HepG2 (cell line): ENCODE data around the gene UBAP2. TPM values are rescaled to one million over a fixed set of nuclear protein-coding genes. Genes with fewer than 3 reads are reported as not detected.

Experiments used
- CEBPG ChIP-seq: IDR thresholded peaks from 2 replicates; pipeline ENCODE4 v1.6.1; 2016
- ELF4 ChIP-seq: sonication (generic); formaldehyde crosslinking; IDR thresholded peaks from 2 replicates; pipeline ENCODE4 v1.5.0; 2020; ENCODE audit warnings: missing genetic modification reagents, mild to moderate bottlenecking, moderate library complexity, borderline replicate concordance
- RNF2 ChIP-seq: fragments of 450-650 bp; conservative IDR thresholded peaks from 2 replicates; pipeline ENCODE4 v1.6.1; 2016; ENCODE audit warnings: low read depth
- SIX4 ChIP-seq: sonication (generic); formaldehyde crosslinking; IDR thresholded peaks from 2 replicates; pipeline ENCODE4 v1.4.0; 2020; ENCODE audit warnings: missing genetic modification reagents
- TBX3 ChIP-seq: fragments of 450-650 bp; IDR thresholded peaks from 2 replicates; pipeline ENCODE4 v1.6.1; 2017; ENCODE audit warnings: antibody characterized with exemption, mild to moderate bottlenecking, inconsistent platforms, borderline replicate concordance
- TEAD2 ChIP-seq: sonication (generic); formaldehyde crosslinking; IDR thresholded peaks from 2 replicates; pipeline ENCODE4 v1.9.0; 2021; ENCODE audit warnings: missing genetic modification reagents
- ZC3H13 ChIP-seq: sonication (generic); formaldehyde crosslinking; IDR thresholded peaks from 2 replicates; pipeline ENCODE4 v1.8.1; 2023; ENCODE audit warnings: mild to moderate bottlenecking, missing genetic modification reagents, moderate library complexity
- ZFYVE20 ChIP-seq: sonication (generic); formaldehyde crosslinking; IDR thresholded peaks from 2 replicates; pipeline ENCODE4 v1.8.0; 2023; ENCODE audit warnings: low read depth, mild to moderate bottlenecking, moderate library complexity, missing genetic modification reagents, borderline replicate concordance
- ZNF251 ChIP-seq: sonication (generic); formaldehyde crosslinking; IDR thresholded peaks from 2 replicates; pipeline ENCODE4 v1.9.0; 2021; ENCODE audit warnings: mild to moderate bottlenecking, missing genetic modification reagents
- ZNF775 ChIP-seq: sonication (generic); formaldehyde crosslinking; IDR thresholded peaks from 2 replicates; pipeline ENCODE4 v1.4.0; 2020; ENCODE audit warnings: missing genetic modification reagents, mild to moderate bottlenecking, moderate library complexity, borderline replicate concordance
- polyA plus RNA-seq, 8 experiments: library from polyadenylated mRNA; depleted of rRNA in 3 of 8; stranded (reverse) in 7 of 8; unstranded in 1 of 8; fragments of >200 nt; fragmentation: Illumina TruSeq in 4 of 8; extraction: Trizol in 4 of 8; gene quantifications; 2 replicates each; pipeline versions ENCODE4 v1.2.1 to v1.2.3, GENCODE V29; 2011 to 2016; ENCODE audit warnings: low read depth in 4 of 8, missing spikeins in 1 of 8, mixed read lengths in 1 of 8; ENCODE audit not compliant: insufficient read depth in 1 of 8
- total RNA-seq, 5 experiments: library from RNA; depleted of rRNA; stranded (reverse); fragments of >200 nt; fragmentation: Illumina TruSeq; extraction: Trizol; gene quantifications; 2 replicates each; pipeline ENCODE4 v1.2.3, GENCODE V29; 2016; ENCODE audit warnings: low read depth in 1 of 5
- TF ChIP-seq, protein P1 (sequence below), 2 experiments: sonication (generic) in 1 of 2; formaldehyde crosslinking in 1 of 2; IDR thresholded peaks; 2 replicates each; pipeline versions ENCODE4 v1.4.0 to v1.6.1; 2018 to 2020; ENCODE audit warnings: missing genetic modification reagents in 2 of 2, borderline replicate concordance in 1 of 2, low read depth in 1 of 2, mild to moderate bottlenecking in 1 of 2, missing biosample characterization in 1 of 2
- TF ChIP-seq, protein P2 (sequence below): sonication (generic); formaldehyde crosslinking; IDR thresholded peaks from 2 replicates; pipeline ENCODE4 v1.4.0; 2020; ENCODE audit warnings: missing genetic modification reagents, mild to moderate bottlenecking, borderline replicate concordance
- TF ChIP-seq, protein P3 (sequence below): sonication (generic); formaldehyde crosslinking; IDR thresholded peaks from 2 replicates; pipeline ENCODE4 v1.4.0; 2020; ENCODE audit warnings: low read depth, missing genetic modification reagents
- TF ChIP-seq, protein P4 (sequence below): sonication (generic); formaldehyde crosslinking; conservative IDR thresholded peaks from 2 replicates; pipeline ENCODE4 v1.4.0; 2020; ENCODE audit warnings: missing genetic modification reagents
- TF ChIP-seq, protein P5 (sequence below): sonication (generic); formaldehyde crosslinking; IDR thresholded peaks from 2 replicates; pipeline ENCODE4 v1.5.1; 2020; ENCODE audit warnings: missing genetic modification reagents, mild to moderate bottlenecking, borderline replicate concordance

UBAP2 gene
- total and polyA plus RNA-seq, 2 of the 13 experiments (the other 11 are each of a cell fraction or from before 2014, with no cell fraction given) = 19.0 to 22.0 TPM

DNA sequence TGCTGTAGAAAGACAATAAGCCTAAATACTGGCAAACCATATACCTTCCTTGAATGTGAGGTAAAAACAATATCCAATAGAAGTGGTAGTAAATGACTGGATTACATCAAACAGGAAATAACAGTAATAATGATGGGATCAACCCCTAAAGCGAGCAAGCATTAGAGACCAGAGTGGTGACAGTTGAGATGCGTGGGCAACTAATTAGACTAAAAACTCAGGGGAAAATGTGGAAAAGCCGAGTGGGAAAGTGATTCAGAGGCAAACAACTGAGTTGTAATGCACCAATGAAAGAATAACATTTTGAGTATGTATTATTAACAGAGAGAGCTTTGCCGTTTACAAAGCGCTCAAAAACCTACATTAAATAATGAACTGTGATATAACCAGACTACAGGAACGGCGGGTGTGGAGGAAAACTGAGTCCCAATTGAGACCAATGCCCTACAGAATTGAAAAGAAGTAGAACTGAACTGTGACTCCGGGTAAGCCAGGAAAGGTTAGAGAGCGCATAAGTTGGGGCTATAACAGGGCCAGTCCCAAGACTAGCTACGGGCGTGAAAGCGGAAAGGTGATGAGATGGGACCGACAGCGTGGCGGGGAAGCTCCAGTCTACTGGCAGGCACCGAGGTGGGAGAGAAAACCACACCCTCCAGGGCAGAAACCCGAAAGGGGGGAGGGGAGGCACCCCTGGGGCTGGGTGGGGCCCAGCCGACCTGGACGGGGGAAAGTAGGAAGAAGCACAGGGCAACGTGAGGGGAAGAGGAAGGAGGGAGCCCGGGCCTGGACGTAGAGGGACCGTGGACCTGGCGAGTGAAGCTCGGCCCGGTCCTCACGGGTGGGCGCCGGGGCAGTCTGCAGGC lies 592 bp downstream of the UBAP2 start (continued):
- TF ChIP-seq, protein P1, sequence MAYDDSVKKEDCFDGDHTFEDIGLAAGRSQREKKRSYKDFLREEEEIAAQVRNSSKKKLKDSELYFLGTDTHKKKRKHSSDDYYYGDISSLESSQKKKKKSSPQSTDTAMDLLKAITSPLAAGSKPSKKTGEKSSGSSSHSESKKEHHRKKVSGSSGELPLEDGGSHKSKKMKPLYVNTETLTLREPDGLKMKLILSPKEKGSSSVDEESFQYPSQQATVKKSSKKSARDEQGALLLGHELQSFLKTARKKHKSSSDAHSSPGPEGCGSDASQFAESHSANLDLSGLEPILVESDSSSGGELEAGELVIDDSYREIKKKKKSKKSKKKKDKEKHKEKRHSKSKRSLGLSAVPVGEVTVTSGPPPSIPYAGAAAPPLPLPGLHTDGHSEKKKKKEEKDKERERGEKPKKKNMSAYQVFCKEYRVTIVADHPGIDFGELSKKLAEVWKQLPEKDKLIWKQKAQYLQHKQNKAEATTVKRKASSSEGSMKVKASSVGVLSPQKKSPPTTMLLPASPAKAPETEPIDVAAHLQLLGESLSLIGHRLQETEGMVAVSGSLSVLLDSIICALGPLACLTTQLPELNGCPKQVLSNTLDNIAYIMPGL (CRISPR knock-in tag; IDR thresholded peaks at IDR 0.05; ENCODE audit: borderline replicate concordance in 1 of 2, low read depth in 1 of 2) = no peak; a peak in 1 of 4 replicates
- TF ChIP-seq SIX4 (CRISPR knock-in tag) (no peak), ZC3H13 (CRISPR knock-in tag) (0 out of 2 replicates have a peak, but pooled peaks have one; percentile 41), ZFYVE20 (CRISPR knock-in tag) (no peak), ELF4 (no peak), TEAD2 (CRISPR knock-in tag) (0 out of 2 replicates have a peak, but pooled peaks have one; percentile 8), CEBPG (no peak), RNF2 (no peak), ZNF775 (CRISPR knock-in tag) (no peak), ZNF251 (CRISPR knock-in tag) (no peak), TBX3 (no peak)
- TF ChIP-seq, protein P2, sequence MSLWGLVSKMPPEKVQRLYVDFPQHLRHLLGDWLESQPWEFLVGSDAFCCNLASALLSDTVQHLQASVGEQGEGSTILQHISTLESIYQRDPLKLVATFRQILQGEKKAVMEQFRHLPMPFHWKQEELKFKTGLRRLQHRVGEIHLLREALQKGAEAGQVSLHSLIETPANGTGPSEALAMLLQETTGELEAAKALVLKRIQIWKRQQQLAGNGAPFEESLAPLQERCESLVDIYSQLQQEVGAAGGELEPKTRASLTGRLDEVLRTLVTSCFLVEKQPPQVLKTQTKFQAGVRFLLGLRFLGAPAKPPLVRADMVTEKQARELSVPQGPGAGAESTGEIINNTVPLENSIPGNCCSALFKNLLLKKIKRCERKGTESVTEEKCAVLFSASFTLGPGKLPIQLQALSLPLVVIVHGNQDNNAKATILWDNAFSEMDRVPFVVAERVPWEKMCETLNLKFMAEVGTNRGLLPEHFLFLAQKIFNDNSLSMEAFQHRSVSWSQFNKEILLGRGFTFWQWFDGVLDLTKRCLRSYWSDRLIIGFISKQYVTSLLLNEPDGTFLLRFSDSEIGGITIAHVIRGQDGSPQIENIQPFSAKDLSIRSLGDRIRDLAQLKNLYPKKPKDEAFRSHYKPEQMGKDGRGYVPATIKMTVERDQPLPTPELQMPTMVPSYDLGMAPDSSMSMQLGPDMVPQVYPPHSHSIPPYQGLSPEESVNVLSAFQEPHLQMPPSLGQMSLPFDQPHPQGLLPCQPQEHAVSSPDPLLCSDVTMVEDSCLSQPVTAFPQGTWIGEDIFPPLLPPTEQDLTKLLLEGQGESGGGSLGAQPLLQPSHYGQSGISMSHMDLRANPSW (CRISPR knock-in tag) = no peak
- TF ChIP-seq, protein P3, sequence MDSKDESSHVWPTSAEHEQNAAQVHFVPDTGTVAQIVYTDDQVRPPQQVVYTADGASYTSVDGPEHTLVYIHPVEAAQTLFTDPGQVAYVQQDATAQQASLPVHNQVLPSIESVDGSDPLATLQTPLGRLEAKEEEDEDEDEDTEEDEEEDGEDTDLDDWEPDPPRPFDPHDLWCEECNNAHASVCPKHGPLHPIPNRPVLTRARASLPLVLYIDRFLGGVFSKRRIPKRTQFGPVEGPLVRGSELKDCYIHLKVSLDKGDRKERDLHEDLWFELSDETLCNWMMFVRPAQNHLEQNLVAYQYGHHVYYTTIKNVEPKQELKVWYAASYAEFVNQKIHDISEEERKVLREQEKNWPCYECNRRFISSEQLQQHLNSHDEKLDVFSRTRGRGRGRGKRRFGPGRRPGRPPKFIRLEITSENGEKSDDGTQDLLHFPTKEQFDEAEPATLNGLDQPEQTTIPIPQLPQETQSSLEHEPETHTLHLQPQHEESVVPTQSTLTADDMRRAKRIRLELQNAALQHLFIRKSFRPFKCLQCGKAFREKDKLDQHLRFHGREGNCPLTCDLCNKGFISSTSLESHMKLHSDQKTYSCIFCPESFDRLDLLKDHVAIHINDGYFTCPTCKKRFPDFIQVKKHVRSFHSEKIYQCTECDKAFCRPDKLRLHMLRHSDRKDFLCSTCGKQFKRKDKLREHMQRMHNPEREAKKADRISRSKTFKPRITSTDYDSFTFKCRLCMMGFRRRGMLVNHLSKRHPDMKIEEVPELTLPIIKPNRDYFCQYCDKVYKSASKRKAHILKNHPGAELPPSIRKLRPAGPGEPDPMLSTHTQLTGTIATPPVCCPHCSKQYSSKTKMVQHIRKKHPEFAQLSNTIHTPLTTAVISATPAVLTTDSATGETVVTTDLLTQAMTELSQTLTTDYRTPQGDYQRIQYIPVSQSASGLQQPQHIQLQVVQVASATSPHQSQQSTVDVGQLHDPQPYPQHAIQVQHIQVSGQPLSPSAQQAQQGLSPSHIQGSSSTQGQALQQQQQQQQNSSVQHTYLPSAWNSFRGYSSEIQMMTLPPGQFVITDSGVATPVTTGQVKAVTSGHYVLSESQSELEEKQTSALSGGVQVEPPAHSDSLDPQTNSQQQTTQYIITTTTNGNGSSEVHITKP (CRISPR knock-in tag) = no peak
- TF ChIP-seq, protein P4, sequence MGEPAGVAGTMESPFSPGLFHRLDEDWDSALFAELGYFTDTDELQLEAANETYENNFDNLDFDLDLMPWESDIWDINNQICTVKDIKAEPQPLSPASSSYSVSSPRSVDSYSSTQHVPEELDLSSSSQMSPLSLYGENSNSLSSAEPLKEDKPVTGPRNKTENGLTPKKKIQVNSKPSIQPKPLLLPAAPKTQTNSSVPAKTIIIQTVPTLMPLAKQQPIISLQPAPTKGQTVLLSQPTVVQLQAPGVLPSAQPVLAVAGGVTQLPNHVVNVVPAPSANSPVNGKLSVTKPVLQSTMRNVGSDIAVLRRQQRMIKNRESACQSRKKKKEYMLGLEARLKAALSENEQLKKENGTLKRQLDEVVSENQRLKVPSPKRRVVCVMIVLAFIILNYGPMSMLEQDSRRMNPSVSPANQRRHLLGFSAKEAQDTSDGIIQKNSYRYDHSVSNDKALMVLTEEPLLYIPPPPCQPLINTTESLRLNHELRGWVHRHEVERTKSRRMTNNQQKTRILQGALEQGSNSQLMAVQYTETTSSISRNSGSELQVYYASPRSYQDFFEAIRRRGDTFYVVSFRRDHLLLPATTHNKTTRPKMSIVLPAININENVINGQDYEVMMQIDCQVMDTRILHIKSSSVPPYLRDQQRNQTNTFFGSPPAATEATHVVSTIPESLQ (CRISPR knock-in tag) = no peak
- TF ChIP-seq, protein P5, sequence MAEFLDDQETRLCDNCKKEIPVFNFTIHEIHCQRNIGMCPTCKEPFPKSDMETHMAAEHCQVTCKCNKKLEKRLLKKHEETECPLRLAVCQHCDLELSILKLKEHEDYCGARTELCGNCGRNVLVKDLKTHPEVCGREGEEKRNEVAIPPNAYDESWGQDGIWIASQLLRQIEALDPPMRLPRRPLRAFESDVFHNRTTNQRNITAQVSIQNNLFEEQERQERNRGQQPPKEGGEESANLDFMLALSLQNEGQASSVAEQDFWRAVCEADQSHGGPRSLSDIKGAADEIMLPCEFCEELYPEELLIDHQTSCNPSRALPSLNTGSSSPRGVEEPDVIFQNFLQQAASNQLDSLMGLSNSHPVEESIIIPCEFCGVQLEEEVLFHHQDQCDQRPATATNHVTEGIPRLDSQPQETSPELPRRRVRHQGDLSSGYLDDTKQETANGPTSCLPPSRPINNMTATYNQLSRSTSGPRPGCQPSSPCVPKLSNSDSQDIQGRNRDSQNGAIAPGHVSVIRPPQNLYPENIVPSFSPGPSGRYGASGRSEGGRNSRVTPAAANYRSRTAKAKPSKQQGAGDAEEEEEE = no peak
